GM19395 (cell line): Measurements from ENCODE around the gene ARHGEF19.
"Not testable (repeated sequence)": the region's sequence is repeated elsewhere in the genome, so short reads cannot be mapped to it uniquely, and the experiment has no call there.

Experiments
- ATAC-seq: cut with Tn5 transposase; IDR thresholded peaks from one replicate; pipeline ENCODE4 v1.9.1; 2021; ENCODE audit warnings: mild to moderate bottlenecking, moderate library complexity; ENCODE audit not compliant: unreplicated experiment

ARHGEF19 gene

GRCh38 chr1:16222716-16223115, 10.3 kb upstream of the ARHGEF19 start:
- not testable (repeated sequence) for ATAC-seq

DNA sequence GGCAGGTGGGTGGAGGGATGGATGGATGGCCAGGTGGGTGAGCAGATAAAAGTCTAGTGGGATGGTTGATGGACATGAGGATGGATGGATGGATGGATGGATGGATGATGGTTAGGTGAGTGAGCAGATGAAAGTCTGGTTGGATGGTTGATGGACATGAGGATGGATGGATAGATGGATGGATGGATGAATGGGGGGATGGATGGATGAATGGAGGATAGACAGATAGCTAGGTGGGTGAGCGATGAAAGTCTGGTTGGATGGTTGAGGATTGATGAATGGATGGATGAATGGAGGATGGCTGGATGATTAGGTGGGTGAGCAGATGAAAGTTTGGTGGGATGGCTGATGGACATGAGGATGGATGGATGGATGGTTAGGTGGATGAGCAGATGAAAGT, 9.0 kb upstream of the ARHGEF19 start:
- ATAC-seq, result no peak

- no peak for ATAC-seq
These were observed 7.6 kb upstream of the ARHGEF19 start for GRCh38 chr1:16219968-16220500.

- ATAC-seq, result no peak
These were observed 6.2 kb upstream of the ARHGEF19 start for GRCh38 chr1:16218674-16219071.

GRCh38 chr1:16218014-16218673, 5.7 kb upstream of the ARHGEF19 start:
- ATAC-seq, result no peak

- ATAC-seq, result peak; percentile 77
These were observed 4.8 kb upstream of the ARHGEF19 start for GRCh38 chr1:16217061-16217785.

- ATAC-seq, result no peak
These were observed 3.7 kb upstream of the ARHGEF19 start for GRCh38 chr1:16215882-16216753.

DNA sequence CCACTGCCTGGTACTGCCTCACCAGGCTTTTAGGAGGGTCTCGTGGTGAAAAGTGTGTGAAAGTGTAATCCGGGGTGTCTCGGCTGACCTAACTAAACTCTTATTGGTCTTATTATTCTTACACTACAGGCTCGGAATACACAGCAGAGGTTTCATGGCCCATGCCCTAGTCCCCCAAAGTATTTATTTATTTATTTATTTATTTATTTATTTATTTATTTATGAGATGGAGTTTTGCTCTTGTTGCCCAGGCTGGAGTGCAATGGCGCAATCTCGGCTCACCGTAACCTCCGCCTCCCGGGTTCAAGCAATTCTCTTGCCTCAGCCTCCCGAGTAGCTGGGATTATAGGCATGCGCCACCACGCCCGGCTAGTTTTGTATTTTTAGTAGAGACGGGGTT, 2.8 kb upstream of the ARHGEF19 start:
- ATAC-seq, result not testable (repeated sequence)

DNA sequence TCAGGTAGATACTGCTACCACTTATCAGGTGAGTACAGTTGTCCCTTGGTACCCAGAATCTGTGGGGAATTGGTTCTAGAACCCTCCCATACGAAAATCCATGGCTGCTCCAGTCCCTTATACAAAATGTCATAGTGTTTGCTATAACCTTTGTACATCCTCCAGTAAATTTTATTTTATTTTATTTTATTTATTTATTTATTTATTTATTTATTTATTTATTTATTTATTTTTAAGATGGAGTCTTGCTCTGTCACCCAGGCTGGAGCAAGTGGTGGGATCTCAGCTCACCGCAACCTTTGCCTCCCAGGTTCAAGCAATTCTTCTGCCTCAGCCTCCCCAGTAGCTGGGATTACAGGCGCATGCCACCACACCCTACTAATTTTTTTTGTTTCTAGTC, 1.1 kb upstream of the ARHGEF19 start:
- not testable (repeated sequence) for ATAC-seq

DNA sequence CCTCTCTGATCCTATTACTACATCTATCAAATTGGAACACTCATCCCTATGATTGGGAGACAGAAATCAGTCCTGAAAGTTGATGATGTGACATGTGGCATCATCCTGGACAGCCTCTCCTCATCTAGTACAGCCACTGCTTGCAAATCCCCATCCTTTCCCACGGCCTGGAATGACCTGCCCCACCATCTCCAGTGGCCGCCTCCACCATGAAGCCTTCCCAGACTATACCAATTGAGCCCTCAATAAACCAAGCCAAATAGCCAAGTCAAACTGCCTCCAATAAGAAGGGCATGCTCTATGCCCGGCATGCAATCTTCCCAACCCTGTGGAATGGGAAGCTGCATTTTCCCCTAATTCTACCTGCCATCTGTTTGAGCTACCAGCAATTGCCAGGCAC, 561 bp upstream of the ARHGEF19 start:
- no peak for ATAC-seq

DNA sequence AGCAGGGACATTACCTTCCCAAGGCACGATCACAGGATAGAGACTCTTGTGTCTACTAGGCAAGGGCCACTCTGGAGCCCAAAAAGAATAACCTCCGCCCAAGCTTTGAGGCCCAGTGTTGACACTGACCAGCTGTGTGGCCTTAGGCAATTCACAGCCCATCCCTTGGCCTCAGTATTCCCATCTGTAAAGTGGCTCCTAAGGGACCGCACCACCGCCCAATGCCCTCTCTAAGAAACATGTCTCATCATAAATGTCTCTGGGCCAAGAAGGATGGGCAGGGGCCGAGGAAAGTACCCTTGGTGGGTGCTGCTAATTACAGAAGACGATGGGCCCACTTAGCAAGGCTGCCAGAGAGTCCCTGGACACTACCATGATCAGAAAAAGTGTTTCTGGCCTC, 628 bp downstream of the ARHGEF19 start:
- ATAC-seq, result no peak

DNA sequence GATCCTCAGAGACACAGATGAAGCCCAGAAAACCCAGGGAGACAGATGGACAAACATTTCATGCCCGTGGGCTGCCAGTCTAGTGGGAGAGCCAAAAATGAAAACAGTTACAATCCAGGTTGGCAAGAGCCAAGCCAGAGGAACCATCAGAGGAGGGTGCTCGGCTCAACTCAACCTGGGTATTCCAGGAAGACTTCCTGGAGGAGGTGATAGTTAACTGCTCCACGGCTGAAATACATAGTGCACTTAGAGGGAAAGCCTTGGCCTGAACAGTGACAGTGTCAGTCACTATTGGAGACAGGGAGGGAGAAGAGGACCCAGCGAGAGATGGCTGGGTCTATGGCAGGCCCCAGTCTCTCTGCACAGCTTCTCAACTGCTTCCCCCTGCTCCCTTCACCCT, 1.9 kb downstream of the ARHGEF19 start:
- ATAC-seq, result no peak

- ATAC-seq, result no peak
These were observed 2.5 kb downstream of the ARHGEF19 start for GRCh38 chr1:16209847-16210407.

DNA sequence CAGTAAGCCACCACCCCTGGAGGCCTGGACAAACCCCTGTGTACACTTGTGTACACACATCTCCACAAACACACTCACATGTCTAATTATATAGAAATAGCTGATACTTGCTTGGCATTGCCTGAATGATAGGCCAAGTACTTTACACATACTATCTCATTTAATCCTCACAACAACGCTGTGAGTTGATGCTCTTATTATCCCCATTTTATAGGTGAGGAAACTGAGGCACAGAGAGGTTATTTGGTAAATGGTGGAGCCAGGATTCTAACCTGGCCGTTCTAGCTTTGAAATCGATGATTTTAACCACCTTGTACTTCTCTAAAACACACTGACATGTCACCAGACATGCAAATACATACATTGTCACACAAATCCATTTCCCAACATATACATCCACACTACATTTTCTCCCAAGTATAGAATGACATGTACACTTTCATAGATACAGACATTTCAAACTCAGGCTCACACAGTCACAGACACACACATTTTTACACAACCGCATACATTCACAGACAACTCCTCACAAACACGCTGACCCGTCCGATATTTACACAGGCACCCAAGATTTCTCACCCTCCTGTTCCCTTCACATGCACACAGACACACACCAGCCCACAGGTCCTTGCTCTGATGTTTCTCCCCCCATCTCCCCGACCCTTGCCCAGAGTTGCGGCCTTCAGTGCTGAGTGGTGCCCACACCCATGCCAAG, 3.2 kb downstream of the ARHGEF19 start:
- no peak for ATAC-seq

- no peak for ATAC-seq
These were observed 4.0 kb downstream of the ARHGEF19 start for GRCh38 chr1:16208270-16208987.

DNA sequence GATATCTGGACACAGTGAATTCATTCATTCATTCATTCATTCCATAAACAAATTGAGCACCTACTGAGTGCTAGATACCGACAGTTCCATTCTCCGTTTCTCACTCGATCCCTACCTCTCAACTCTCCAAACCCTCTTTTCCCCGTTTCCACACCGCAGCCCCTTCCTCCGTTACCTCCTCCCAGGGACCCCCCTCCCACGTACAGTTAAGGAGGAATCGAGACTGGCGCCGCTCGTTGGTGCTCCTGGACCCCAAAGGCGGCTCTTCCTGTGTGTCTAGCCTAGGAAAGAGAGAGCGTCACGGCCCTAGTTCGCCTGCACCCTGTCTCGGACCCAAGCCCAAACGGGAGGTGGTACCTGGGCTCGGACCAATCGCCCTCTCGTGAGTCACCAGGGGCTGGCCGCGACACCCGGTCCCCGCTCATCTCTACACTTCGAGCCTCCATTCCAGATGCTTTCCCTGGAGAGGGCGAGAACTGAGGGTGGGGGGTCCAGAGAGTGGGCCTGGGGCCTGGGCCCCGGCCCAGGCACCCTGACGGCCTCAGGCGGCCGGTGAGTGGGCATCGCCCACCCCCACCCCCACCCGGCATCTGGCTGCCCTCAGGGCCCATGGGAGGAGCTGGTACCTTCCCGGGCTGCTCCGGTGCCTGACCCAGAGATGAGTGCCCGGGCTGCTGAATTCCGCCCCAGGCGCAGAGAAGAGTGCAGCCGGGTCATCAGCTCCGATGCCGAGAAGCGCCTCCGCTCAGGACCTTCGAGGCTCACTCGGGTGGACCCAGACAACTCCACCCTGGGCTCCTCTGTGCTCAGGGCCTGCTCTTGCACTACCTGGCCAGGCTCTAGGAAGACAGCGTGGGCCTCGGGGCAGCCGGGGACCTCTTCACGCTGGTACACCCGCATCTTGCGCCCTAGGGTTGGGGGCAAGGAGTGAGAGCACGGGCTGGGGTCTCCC, 4.9 kb downstream of the ARHGEF19 start:
- no peak for ATAC-seq

GRCh38 chr1:16206547-16207317, 5.7 kb downstream of the ARHGEF19 start:
- ATAC-seq, result peak; percentile 72
